PC-3 (cell line): ENCODE data around the gene RP2. TPM values are rescaled to one million over a fixed set of nuclear protein-coding genes. Genes with fewer than 3 reads are reported as not detected.
A peak's percentile ranks its signal among the peaks of the same experiment; 100 is the strongest.

Experiments
- ATAC-seq: fragments of 200-7000 bp; cut with Tn5 transposase; 2 replicates; pipeline ENCODE4 v1.9.1; 2020; ENCODE audit warnings: mild to moderate bottlenecking, moderate library complexity
- BruUV-seq: library from RNA; stranded (reverse); fragments of 400-500 nt; replicated peaks from 2 replicates; lab custom pipeline; 2021; lab: Mats Ljungman, UMichigan
- CTCF ChIA-PET: fragments of 300-600 bp; sonication (Branson Sonifier 250); formaldehyde crosslinking; loops from one replicate; lab custom pipeline; 2022; ENCODE audit warnings: antibody characterized with exemption; lab: Charles Lee
- POLR2A ChIA-PET: fragments of 300-600 bp; sonication (Branson Sonifier 250); formaldehyde crosslinking; loops from one replicate; lab custom pipeline; 2022; ENCODE audit warnings: antibody characterized with exemption; ENCODE audit not compliant: unreplicated experiment; lab: Charles Lee
- DNase-seq: peaks from one replicate; pipeline ENCODE4 v3.0.0-alpha.2; 2015
- H2AFZ ChIP-seq: fragments of 300-600 bp; sonication (generic); 2 replicates; pipeline ENCODE4 v1.6.0; 2016; ENCODE audit warnings: antibody characterized with exemption, low read length
- H3F3A ChIP-seq: fragments of 300-600 bp; sonication (generic); one replicate; pipeline ENCODE4 v1.6.0; 2017; ENCODE audit warnings: antibody characterized with exemption, low read length, control low read depth, mild to moderate bottlenecking; ENCODE audit not compliant: unreplicated experiment
- H3K27ac ChIP-seq: fragments of 300-600 bp; sonication (generic); 2 replicates; pipeline ENCODE4 v1.5.1; 2016; ENCODE audit warnings: mild to moderate bottlenecking, low read length
- H3K27me3 ChIP-seq: fragments of 300-600 bp; sonication (generic); 2 replicates; pipeline ENCODE4 v1.6.1; 2016; ENCODE audit warnings: low read length, mixed read lengths
- H3K36me3 ChIP-seq: fragments of 300-600 bp; sonication (generic); 2 replicates; pipeline ENCODE4 v1.6.1; 2016; ENCODE audit warnings: low read depth, mixed run types, low read length, mixed read lengths
- H3K4me1 ChIP-seq: fragments of 300-600 bp; sonication (generic); 2 replicates; pipeline ENCODE4 v1.5.1; 2016; ENCODE audit warnings: low read length; ENCODE audit not compliant: insufficient read depth
- H3K4me2 ChIP-seq: fragments of 300-600 bp; sonication (generic); 2 replicates; pipeline ENCODE4 v1.6.0; 2016; ENCODE audit warnings: low read length
- H3K4me3 ChIP-seq: fragments of 300-600 bp; sonication (generic); 2 replicates; pipeline ENCODE4 v1.5.1; 2016; ENCODE audit warnings: mild to moderate bottlenecking, low read length, mixed read lengths
- H3K79me2 ChIP-seq: fragments of 300-600 bp; sonication (generic); 2 replicates; pipeline ENCODE4 v1.6.1; 2017; ENCODE audit warnings: low read length, mixed read lengths
- H3K9ac ChIP-seq: fragments of 300-600 bp; sonication (generic); 2 replicates; pipeline ENCODE4 v1.6.0; 2016; ENCODE audit warnings: mild to moderate bottlenecking, low read length
- H3K9me2 ChIP-seq: fragments of 300-600 bp; sonication (generic); replicated peaks from 2 replicates; pipeline ENCODE4 v1.6.1; 2016; ENCODE audit warnings: mixed run types, low read length, mixed read lengths
- H3K9me3 ChIP-seq: fragments of 300-600 bp; sonication (generic); 2 replicates; pipeline ENCODE4 v1.6.1; 2016; ENCODE audit warnings: low read length, mixed read lengths
- H4K20me1 ChIP-seq: fragments of 300-600 bp; sonication (generic); 2 replicates; pipeline ENCODE4 v1.6.1; 2016; ENCODE audit warnings: low read length, mixed read lengths
- EZH2 ChIP-seq: fragments of 300-600 bp; sonication (generic); IDR thresholded peaks from one replicate; pipeline ENCODE4 v1.6.1; 2017; ENCODE audit warnings: antibody characterized with exemption, mild to moderate bottlenecking, low read length; ENCODE audit not compliant: unreplicated experiment
- EZH2phosphoT487 ChIP-seq: fragments of 300-600 bp; sonication (generic); IDR thresholded peaks from 2 replicates; pipeline ENCODE4 v1.6.1; 2018; ENCODE audit warnings: mild to moderate bottlenecking, antibody characterized with exemption, low read length, borderline replicate concordance
- intact Hi-C: fragments of 100-400 bp; cut with micrococcal nuclease; formaldehyde crosslinking; loops from 2 replicates; pipeline ENCODE4 v1.9.0; 2023
- total RNA-seq: library from RNA; depleted of rRNA; stranded (reverse); fragments of >200 nt; gene quantifications from 2 replicates; pipeline ENCODE4 v1.2.3, GENCODE V29; 2014
- TF ChIP-seq, protein P1 (sequence below): fragments of 300-600 bp; sonication (generic); conservative IDR thresholded peaks from 2 replicates; pipeline ENCODE4 v1.5.1; 2017; ENCODE audit warnings: antibody characterized with exemption, low read depth, mild to moderate bottlenecking, low read length

The RP2 gene
- total RNA-seq, 1 experiment from 2014 or later, result 11.0 TPM

DNA sequence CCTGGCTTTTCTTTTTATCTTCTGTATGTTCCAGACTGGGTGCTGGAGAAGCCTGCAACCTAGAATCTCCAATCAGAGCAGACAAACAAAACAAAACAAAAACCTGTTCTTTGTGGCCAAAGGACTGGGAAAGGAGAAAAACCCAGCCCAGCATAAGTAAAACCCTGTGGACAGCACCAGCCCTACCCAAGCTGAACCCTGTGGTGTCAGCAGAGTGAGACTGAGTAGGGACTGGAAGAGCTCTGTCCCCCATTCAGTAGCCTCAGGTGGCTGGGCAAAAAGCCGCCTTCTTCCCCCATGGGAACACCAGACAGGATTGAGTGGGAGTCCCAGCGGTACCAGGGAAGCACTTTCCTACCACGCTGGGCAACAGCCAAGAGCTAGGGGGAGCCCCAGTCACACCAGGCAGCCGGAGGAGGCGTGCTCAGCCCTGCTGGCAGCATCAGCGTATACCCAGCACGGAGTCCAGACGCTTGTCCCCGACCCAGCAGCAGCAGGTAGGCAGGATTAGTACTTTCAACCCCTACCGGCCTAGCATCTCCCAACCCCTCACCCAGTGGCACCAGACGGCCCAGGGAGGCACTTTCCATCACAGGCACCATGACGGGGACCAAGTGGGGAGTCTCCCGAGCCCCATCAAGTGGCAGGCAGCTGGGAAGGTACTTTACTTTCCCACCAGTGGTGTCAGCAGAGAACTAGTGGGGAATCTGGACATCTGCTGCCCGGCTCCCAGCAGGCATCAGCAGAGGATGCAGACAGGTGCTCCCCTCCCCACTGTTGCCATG lies 66.8 kb downstream of the RP2 start:
- Histone ChIP-seq H3K9me2 (no peaks in the 10 kb centered on the region), H3K27me3 (no peaks in the 10 kb centered on the region), H3K27ac (no peak overlapping the region), H3K9ac (no peak overlapping the region), H3K36me3 (no peaks in the 10 kb centered on the region), H4K20me1 (no peaks in the 10 kb centered on the region), H3K79me2 (no peaks in the 10 kb centered on the region), H2AFZ (peak overlapping the region; percentile 96), H3K4me1 (no peaks in the 10 kb centered on the region; the same call in 1 of the 2 replicates), H3K4me2 (peak overlapping the region; percentile 92), H3K4me3 (peak overlapping the region; percentile 78), H3F3A (no peaks in the 10 kb centered on the region), H3K9me3 (no peaks in the 10 kb centered on the region)
- intact Hi-C loops, result loop anchor here (1.0 to 5.0 kb wide), 5 partner anchors 66 to 190 kb away; partner anchors contain the start of genes RP2 and SLC9A7
- ATAC-seq (peak; percentile 99), DNase-seq (peak; percentile 87)
- CTCF ChIA-PET, result interaction anchor here (0.6 to 1.3 kb wide), 2 partner anchors 115 to 145 kb away, joined by 3 read pairs; partner anchors contain the start of gene SLC9A7
- BruUV-seq, result no TSS peak
- POLR2A ChIA-PET, result interaction anchor here (0.6 kb wide), 1 partner anchor 195 kb away, joined by 3 read pairs; no protein-coding TSS in a partner anchor
- no peak for TF ChIP-seq EZH2phosphoT487
- TF ChIP-seq, protein P1, sequence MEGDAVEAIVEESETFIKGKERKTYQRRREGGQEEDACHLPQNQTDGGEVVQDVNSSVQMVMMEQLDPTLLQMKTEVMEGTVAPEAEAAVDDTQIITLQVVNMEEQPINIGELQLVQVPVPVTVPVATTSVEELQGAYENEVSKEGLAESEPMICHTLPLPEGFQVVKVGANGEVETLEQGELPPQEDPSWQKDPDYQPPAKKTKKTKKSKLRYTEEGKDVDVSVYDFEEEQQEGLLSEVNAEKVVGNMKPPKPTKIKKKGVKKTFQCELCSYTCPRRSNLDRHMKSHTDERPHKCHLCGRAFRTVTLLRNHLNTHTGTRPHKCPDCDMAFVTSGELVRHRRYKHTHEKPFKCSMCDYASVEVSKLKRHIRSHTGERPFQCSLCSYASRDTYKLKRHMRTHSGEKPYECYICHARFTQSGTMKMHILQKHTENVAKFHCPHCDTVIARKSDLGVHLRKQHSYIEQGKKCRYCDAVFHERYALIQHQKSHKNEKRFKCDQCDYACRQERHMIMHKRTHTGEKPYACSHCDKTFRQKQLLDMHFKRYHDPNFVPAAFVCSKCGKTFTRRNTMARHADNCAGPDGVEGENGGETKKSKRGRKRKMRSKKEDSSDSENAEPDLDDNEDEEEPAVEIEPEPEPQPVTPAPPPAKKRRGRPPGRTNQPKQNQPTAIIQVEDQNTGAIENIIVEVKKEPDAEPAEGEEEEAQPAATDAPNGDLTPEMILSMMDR, result peak; percentile 88

DNA sequence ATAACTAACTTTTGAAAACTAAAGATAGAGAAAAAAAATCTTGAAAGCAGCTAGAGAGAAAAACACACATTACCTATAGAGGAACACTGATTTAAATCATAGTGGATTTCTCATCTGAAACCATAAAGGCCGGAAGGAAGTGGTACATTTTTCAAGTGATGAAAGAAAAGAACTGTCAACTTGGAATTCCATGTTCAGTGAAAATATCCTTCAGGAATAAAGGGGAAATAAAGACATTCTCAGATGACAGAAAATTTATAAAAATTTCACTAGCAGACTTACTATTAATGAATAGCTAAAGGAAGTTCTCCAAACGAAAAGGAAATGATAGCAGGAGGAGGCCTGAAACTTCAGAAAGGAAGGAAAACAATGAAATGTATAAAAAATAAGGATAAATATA lies 67.8 kb downstream of the RP2 start:
- ChIA-PET CTCF (no interaction called here), POLR2A (no interaction called here)
- no peaks in the 10 kb centered on the region for H3K36me3 ChIP-seq
- no peak overlapping the region for H3K9ac ChIP-seq
- no peak overlapping the region for H3K4me3 ChIP-seq
- H3K4me1 ChIP-seq, result no peaks in the 10 kb centered on the region; the same call in 1 of the 2 replicates
- no peak overlapping the region for H2AFZ ChIP-seq
- H3K9me2 ChIP-seq, result no peaks in the 10 kb centered on the region
- H3K27me3 ChIP-seq, result no peaks in the 10 kb centered on the region
- H3F3A ChIP-seq, result no peaks in the 10 kb centered on the region
- H3K79me2 ChIP-seq, result no peaks in the 10 kb centered on the region
- intact Hi-C loops, result loop anchor here (1.0 to 5.0 kb wide), 3 partner anchors 74 to 147 kb away; partner anchors contain the start of gene SLC9A7
- DNase-seq (no peak), ATAC-seq (no peak)
- no peak overlapping the region for H3K27ac ChIP-seq
- H3K4me2 ChIP-seq, result no peak overlapping the region
- H4K20me1 ChIP-seq, result no peaks in the 10 kb centered on the region
- H3K9me3 ChIP-seq, result no peaks in the 10 kb centered on the region
- no TSS peak for BruUV-seq
- no peak for TF ChIP-seq EZH2
- TF ChIP-seq, protein P1, result no peak
- TF ChIP-seq EZH2phosphoT487, result no peak

- ChIA-PET CTCF (no interaction called here), POLR2A (no interaction called here)
- H3K9me2 ChIP-seq, result no peaks in the 10 kb centered on the region
- 0 out of 2 replicates have a peak, but pooled peaks cover 8% of the 10 kb centered on the region for H4K20me1 ChIP-seq
- H3F3A ChIP-seq, result no peaks in the 10 kb centered on the region
- H3K4me3 ChIP-seq, result no peak overlapping the region
- no peak overlapping the region for H2AFZ ChIP-seq
- no peak overlapping the region for H3K27ac ChIP-seq
- peaks cover 26% of the 10 kb centered on the region for H3K79me2 ChIP-seq
- H3K9ac ChIP-seq, result no peak overlapping the region
- ATAC-seq, result no peak
- no peaks in the 10 kb centered on the region for H3K27me3 ChIP-seq
- no peak overlapping the region for H3K4me2 ChIP-seq
- no peaks in the 10 kb centered on the region for H3K36me3 ChIP-seq
- intact Hi-C loops, result no loop called here
- BruUV-seq, result no TSS peak
- TF ChIP-seq EZH2 (no peak), EZH2phosphoT487 (no peak)
- TF ChIP-seq, protein P1, result no peak
- no peak for DNase-seq
- H3K9me3 ChIP-seq, result no peaks in the 10 kb centered on the region
- H3K4me1 ChIP-seq, result peaks cover 9% of the 10 kb centered on the region
Measured at GRCh38 chrX:46910415-46910814, 73.6 kb downstream of the RP2 start.
